ENCODE data around the gene MT2A. TPM values are rescaled to one million over a fixed set of nuclear protein-coding genes. Genes with fewer than 3 reads are reported as not detected.

Gene MT2A
- total and polyA plus RNA-seq, 2 of the 13 experiments (the other 11 are each of a cell fraction or from before 2014, with no cell fraction given), result 135 to 371 TPM

DNA sequence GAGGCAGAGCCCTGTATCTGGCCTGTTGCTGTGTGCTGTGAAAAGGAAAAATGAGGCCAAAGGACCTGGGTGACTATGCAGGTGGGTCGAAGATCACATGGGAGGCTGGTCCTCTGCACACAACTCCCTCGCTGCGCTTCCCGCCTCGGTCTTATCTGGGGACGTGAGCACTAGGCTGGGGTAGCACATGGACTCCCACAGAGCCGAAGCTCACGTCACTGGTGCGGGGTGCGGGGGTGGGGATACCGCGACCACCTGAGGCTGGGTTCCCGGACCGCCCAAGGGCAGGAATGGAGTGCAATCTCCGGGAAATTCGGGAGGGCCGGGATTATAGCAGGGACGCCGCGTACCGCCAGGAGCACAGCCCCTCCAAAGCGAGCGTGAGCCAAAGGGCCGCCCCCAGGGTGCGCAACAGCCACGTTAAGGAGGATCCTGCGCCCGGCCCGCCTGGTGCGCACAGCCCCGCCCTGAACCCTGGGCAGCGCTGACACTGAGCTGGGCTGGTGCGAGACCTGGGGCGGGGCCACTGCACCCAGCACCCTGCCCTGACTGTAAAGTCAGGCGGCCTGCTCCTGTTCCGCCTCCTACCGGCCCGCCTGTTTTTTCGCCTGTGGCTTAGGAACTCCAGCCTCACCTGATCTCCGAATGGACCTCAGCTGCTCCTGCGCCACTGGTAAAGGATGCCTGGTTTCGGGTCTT lies 34.8 kb downstream of the MT2A start (continued):
- TF ChIP-seq SP2 (CRISPR knock-in tag; IDR thresholded peaks at IDR 0.05) (peak; percentile 46; the same call in 1 of the 2 replicates), ZNF570 (CRISPR knock-in tag; IDR thresholded peaks at IDR 0.05; ENCODE audit: borderline replicate concordance) (no peak), NR2F1 (CRISPR knock-in tag; IDR thresholded peaks at IDR 0.05) (no peak), HES4 (CRISPR knock-in tag; IDR thresholded peaks at IDR 0.05; ENCODE audit: borderline replicate concordance) (no peak), MEF2D (CRISPR knock-in tag; IDR thresholded peaks at IDR 0.05) (no peak; the same call in 1 of the 2 replicates), MXI1 (IDR thresholded peaks at IDR 0.05; ENCODE audit: borderline replicate concordance, low read depth, low read length) (no peak), NFIB (CRISPR knock-in tag; IDR thresholded peaks at IDR 0.05; ENCODE audit: borderline replicate concordance) (no peak), GLI4 (CRISPR knock-in tag; IDR thresholded peaks at IDR 0.05; ENCODE audit: borderline replicate concordance) (peak; percentile 73; the same call in 1 of the 2 replicates), WIZ (CRISPR knock-in tag; IDR thresholded peaks at IDR 0.05) (no peak), ZNF496 (CRISPR knock-in tag; IDR thresholded peaks at IDR 0.05; ENCODE audit: insufficient replicate concordance) (no peak), ZFP37 (CRISPR knock-in tag; IDR thresholded peaks at IDR 0.05; ENCODE audit: borderline replicate concordance) (no peak), SP140L (CRISPR knock-in tag; IDR thresholded peaks at IDR 0.05; ENCODE audit: borderline replicate concordance) (no peak), ZNF331 (CRISPR knock-in tag; IDR thresholded peaks at IDR 0.05) (no peak), MIER2 (CRISPR knock-in tag; IDR thresholded peaks at IDR 0.05) (no peak), NR2F6 (IDR thresholded peaks at IDR 0.05) (no peak), NR2F6 (CRISPR knock-in tag; IDR thresholded peaks at IDR 0.05) (no peak; the same call in 1 of the 2 replicates), ZNF260 (CRISPR knock-in tag; IDR thresholded peaks at IDR 0.05; ENCODE audit: borderline replicate concordance, low read depth) (0 out of 2 replicates have a peak, but pooled peaks have one; percentile 42), ZNF138 (CRISPR knock-in tag; IDR thresholded peaks at IDR 0.05; ENCODE audit: low read depth) (no peak), FIP1L1 (IDR thresholded peaks at IDR 0.05; ENCODE audit: borderline replicate concordance, insufficient read depth, low read depth, low read length) (no peak), TCF12 (IDR thresholded peaks at IDR 0.05) (no peak), TCF12 (CRISPR knock-in tag; IDR thresholded peaks at IDR 0.05) (0 out of 2 replicates have a peak, but pooled peaks have one; percentile 59), HCFC1 (IDR thresholded peaks at IDR 0.05; ENCODE audit: low read depth, low read length) (no peak), ZNF660 (CRISPR knock-in tag; IDR thresholded peaks at IDR 0.05; ENCODE audit: borderline replicate concordance, low read depth) (no peak)
- TF ChIP-seq, protein P1, sequence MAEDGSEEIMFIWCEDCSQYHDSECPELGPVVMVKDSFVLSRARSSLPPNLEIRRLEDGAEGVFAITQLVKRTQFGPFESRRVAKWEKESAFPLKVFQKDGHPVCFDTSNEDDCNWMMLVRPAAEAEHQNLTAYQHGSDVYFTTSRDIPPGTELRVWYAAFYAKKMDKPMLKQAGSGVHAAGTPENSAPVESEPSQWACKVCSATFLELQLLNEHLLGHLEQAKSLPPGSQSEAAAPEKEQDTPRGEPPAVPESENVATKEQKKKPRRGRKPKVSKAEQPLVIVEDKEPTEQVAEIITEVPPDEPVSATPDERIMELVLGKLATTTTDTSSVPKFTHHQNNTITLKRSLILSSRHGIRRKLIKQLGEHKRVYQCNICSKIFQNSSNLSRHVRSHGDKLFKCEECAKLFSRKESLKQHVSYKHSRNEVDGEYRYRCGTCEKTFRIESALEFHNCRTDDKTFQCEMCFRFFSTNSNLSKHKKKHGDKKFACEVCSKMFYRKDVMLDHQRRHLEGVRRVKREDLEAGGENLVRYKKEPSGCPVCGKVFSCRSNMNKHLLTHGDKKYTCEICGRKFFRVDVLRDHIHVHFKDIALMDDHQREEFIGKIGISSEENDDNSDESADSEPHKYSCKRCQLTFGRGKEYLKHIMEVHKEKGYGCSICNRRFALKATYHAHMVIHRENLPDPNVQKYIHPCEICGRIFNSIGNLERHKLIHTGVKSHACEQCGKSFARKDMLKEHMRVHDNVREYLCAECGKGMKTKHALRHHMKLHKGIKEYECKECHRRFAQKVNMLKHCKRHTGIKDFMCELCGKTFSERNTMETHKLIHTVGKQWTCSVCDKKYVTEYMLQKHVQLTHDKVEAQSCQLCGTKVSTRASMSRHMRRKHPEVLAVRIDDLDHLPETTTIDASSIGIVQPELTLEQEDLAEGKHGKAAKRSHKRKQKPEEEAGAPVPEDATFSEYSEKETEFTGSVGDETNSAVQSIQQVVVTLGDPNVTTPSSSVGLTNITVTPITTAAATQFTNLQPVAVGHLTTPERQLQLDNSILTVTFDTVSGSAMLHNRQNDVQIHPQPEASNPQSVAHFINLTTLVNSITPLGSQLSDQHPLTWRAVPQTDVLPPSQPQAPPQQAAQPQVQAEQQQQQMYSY (CRISPR knock-in tag; IDR thresholded peaks at IDR 0.05), result no peak
- TF ChIP-seq, protein P2, sequence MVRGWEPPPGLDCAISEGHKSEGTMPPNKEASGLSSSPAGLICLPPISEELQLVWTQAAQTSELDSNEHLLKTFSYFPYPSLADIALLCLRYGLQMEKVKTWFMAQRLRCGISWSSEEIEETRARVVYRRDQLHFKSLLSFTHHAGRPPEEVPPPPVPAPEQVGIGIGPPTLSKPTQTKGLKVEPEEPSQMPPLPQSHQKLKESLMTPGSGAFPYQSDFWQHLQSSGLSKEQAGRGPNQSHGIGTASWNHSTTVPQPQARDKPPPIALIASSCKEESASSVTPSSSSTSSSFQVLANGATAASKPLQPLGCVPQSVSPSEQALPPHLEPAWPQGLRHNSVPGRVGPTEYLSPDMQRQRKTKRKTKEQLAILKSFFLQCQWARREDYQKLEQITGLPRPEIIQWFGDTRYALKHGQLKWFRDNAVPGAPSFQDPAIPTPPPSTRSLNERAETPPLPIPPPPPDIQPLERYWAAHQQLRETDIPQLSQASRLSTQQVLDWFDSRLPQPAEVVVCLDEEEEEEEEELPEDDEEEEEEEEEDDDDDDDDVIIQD (CRISPR knock-in tag; IDR thresholded peaks at IDR 0.05; ENCODE audit: low read depth), result no peak
- TF ChIP-seq, protein P3, sequence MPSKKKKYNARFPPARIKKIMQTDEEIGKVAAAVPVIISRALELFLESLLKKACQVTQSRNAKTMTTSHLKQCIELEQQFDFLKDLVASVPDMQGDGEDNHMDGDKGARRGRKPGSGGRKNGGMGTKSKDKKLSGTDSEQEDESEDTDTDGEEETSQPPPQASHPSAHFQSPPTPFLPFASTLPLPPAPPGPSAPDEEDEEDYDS (CRISPR knock-in tag; IDR thresholded peaks at IDR 0.05), result no peak
